ENCODE data around the gene VAT1L.

The VAT1L gene

GRCh38 chr16:78025631-78026030 lies 237.3 kb downstream of the VAT1L start:
- Histone ChIP-seq H3K4me3 (ENCODE audit: low read length) (no peak overlapping the region), H3K27ac (ENCODE audit: low read depth, low read length) (no peak overlapping the region), H3K36me3 (ENCODE audit: insufficient read depth, low read length) (no peaks in the 10 kb centered on the region), H3K4me1 (ENCODE audit: insufficient read depth, low read length) (peaks cover 11% of the 10 kb centered on the region; the same call in 1 of the 2 replicates), H3K27me3 (ENCODE audit: insufficient read depth, low read length) (no peaks in the 10 kb centered on the region), H3K9me3 (ENCODE audit: insufficient read depth, low read depth, low read length) (no peaks in the 10 kb centered on the region), H3K9ac (ENCODE audit: low read depth, low read length) (no peak overlapping the region)
- 100% methylated on average over 1 of the region's 1 CpG for WGBS

DNA sequence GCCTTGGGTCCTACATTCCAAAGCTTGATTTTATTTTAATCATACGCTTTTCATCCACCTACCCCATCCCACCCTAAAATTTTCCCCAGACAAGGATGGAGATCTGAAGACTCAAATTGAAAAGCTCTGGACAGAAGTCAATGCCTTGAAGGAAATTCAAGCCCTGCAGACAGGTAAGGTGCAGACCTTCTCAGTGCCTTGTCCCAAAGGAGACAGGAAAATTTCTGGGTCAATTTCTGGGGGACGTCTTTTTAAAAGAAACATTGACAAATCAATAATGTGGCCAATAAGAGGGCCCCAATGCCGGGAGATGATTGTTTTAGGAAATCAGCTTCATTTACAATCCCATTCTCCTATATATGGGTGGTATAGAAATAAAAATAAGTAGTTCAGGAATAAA lies 239.7 kb downstream of the VAT1L start:
- no peaks in the 10 kb centered on the region for H3K36me3 ChIP-seq (ENCODE audit: insufficient read depth, low read length)
- H3K27ac ChIP-seq (ENCODE audit: low read depth, low read length), result no peak overlapping the region
- H3K4me1 ChIP-seq (ENCODE audit: insufficient read depth, low read length), result 0 out of 2 replicates have a peak, but pooled peaks cover 3% of the 10 kb centered on the region
- no peak overlapping the region for H3K4me3 ChIP-seq (ENCODE audit: low read length)
- WGBS, result 70% methylated on average over 2 of the region's 3 CpGs
- H3K9me3 ChIP-seq (ENCODE audit: insufficient read depth, low read depth, low read length), result no peaks in the 10 kb centered on the region
- H3K27me3 ChIP-seq (ENCODE audit: insufficient read depth, low read length), result no peaks in the 10 kb centered on the region
- H3K9ac ChIP-seq (ENCODE audit: low read depth, low read length), result no peak overlapping the region
